C4-2B (cell line): ENCODE results near the gene RBM45.
"Not testable (repeated sequence)": the region's sequence is repeated elsewhere in the genome, so short reads cannot be mapped to it uniquely, and the experiment has no call there.

Experiments
- H3K27ac ChIP-seq: fragments of 450-650 bp; 2 replicates; pipeline ENCODE4 v1.5.1; 2017
- CTCF ChIP-seq: fragments of 450-650 bp; conservative IDR thresholded peaks from 2 replicates; pipeline ENCODE4 v1.5.1; 2017; ENCODE audit warnings: mild to moderate bottlenecking
- ZFX ChIP-seq: fragments of 450-650 bp; IDR thresholded peaks from 2 replicates; pipeline ENCODE4 v1.6.1; 2017

The RBM45 gene

GRCh38 chr2:178152542-178152941 lies 40.3 kb downstream of the RBM45 start:
- TF ChIP-seq CTCF (no peak), ZFX (no peak)
- H3K27ac ChIP-seq = no peak overlapping the region

- no peak overlapping the region for H3K27ac ChIP-seq
- no peak for TF ChIP-seq CTCF
- no peak for TF ChIP-seq ZFX
Observed at GRCh38 chr2:178152977-178153376, 40.7 kb downstream of the RBM45 start.

GRCh38 chr2:178153878-178154277 lies 41.6 kb downstream of the RBM45 start:
- H3K27ac ChIP-seq = not testable (repeated sequence)

- no peak overlapping the region for H3K27ac ChIP-seq
- no peak for TF ChIP-seq ZFX
- TF ChIP-seq CTCF = no peak
Observed at GRCh38 chr2:178155524-178155923, 43.3 kb downstream of the RBM45 start.

- no peak overlapping the region for H3K27ac ChIP-seq
- TF ChIP-seq CTCF (no peak), ZFX (no peak)
Observed at GRCh38 chr2:178157574-178157973, 45.3 kb downstream of the RBM45 start.

GRCh38 chr2:178159966-178160365 lies 47.7 kb downstream of the RBM45 start:
- H3K27ac ChIP-seq = no peak overlapping the region
- TF ChIP-seq ZFX = no peak
- TF ChIP-seq CTCF = no peak

- TF ChIP-seq CTCF (no peak), ZFX (no peak)
Observed at GRCh38 chr2:178160601-178161000, 48.4 kb downstream of the RBM45 start.

GRCh38 chr2:178163395-178163794 lies 51.2 kb downstream of the RBM45 start:
- H3K27ac ChIP-seq = no peak overlapping the region
- TF ChIP-seq ZFX (no peak), CTCF (no peak)

More at GRCh38 chr2:178160601-178161000, 48.4 kb downstream of the RBM45 start:
- no peak overlapping the region for H3K27ac ChIP-seq
